T-helper 1 cell (primary cell): ENCODE measurements around the gene RBM33.
"Not testable (repeated sequence)": the region's sequence is repeated elsewhere in the genome, so short reads cannot be mapped to it uniquely, and the experiment has no call there.

Experiments
- DNase-seq, 5 donors: peaks; one replicate each; pipeline ENCODE4 v3.0.0-alpha.2; 2012 to 2020

Gene RBM33

DNA sequence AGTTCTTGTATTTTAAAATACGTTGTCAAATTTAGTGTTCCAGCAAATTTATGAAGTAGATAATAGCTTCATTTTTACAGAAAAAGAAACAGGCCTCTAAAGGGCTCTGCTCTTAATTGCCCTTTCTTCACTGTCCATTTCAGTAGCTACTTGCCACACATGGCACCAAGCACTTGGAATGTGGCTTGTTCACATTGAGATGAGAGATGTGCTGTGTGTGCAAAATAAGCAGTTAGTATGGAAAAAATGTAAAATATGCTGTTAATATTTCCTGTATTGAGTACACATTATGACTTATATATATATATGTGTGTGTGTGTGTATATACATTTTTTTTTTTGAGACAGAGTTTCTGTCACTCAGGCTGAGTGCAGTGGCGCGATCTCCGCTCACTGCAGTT lies 19.5 kb downstream of the RBM33 start:
- no peak for DNase-seq

DNA sequence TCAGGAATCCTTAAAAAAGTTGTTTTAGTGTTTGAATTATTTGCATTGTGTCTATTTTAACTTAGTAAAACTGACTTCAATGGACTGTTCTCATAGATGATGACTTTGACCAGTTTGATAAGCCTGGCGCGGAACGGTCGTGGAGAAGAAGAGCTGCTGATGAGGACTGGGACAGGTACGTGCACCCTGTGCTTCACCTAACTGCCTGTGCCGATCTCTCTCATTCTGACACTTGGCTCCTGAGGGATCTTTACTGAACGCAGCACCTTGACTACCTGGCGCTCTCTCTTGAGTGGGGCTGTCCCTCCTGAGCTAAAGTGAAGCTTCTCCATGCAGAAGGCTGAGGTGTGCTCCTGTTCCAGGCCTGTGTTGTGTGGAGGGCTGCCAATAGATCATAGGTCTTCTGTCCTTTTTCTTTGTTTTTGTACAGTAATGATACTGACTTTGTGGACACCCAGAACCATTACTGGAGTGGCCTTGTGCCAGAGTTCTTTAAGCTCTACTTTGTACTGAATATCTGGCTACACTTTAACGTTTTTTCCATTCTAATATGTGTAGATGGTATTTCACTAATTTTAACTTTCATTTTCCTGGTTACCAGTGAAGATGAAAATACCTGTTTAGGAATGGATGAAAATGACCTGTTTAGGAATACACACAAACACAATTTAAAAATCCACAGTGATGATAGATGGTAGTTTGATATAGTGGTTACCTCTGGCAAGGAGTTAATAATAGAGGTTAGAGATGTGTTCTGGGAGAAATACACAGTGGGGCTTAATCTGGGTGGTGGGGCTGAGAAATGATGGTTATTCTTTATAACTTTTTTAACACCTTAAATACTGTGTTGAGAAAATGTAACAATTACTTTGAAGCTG lies 20.9 kb downstream of the RBM33 start:
- DNase-seq = no peak

DNA sequence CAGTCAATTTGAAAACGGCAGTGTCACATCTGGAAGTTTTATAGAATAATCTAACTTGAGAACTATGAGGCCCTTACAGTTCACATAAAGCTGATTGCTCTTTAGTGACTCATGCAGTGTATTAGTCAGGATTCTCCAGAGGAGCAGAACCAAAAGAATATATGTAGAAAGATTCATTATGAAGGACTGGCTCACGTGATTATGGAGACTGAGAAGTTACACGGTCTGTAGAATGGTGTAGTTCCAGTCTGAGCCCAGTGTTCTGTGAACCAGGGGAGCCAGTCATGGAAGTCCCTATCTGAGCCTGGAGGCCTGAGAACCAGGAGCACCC lies 21.5 kb downstream of the RBM33 start:
- no peak for DNase-seq

DNA sequence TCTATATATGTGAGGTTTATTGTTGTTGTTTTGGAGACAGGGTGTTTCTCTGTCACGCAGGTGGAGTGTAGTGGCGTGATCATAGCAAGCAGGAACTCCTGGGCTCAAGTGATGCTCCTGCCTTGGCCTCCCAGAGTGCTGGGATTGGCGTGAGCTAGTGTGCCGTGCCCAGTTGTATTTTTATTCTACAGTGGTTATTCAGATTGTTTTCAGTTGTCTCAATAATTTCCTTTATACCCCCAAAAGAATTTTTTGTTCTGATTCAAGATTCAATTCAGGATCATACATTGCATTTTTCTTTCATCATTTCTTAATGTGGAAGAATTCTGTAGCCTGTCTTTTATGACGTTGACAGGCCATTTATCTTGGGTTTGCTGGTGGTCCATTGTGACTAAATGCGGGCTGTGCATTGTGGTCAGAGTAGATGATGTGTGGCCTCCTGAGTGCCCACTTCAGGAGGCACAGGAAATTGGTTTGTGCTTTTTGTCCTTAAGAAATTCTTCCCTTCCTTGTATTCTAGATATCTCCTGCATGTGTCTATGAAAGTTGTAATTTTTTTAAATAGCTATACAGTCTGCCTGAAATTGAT lies 22.9 kb downstream of the RBM33 start:
- DNase-seq = no peak

DNA sequence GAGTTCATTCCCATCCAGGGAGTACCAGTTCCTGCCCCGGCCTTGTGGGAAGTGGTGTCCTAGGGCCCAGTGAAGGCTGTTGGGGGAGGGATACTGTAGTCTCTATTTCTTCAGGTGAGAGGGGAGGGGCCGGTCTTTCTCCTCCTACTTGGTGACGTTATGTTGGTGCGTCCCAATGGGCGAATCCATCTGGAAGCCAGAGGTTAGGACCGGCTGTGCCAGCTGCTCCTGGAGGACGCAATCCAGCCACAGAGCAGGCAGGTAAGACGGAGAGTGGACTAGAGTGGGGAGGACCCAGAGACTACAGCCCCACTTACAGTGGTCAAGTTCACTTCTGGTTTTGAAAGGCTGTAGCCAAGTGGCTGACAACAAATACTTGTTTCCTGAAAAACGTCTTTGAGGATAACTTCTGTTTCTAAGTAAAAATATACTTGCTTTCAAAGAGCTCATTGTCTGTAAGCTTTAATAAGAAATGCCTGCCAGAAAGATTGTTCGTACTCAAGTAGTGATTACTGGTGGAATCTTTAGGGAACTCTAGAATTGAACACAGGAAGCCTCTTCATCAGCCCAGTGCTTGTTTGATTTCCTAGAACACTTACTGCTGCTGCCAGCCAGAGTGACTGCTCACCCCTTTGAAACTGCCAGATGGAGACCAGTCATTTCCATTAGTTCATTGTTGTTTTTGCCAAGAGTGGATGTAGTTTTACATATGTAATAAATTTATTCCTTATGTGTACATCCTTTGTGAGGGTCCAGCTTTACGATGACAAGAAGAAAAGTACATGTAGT lies 25.4 kb downstream of the RBM33 start:
- DNase-seq = no peak

DNA sequence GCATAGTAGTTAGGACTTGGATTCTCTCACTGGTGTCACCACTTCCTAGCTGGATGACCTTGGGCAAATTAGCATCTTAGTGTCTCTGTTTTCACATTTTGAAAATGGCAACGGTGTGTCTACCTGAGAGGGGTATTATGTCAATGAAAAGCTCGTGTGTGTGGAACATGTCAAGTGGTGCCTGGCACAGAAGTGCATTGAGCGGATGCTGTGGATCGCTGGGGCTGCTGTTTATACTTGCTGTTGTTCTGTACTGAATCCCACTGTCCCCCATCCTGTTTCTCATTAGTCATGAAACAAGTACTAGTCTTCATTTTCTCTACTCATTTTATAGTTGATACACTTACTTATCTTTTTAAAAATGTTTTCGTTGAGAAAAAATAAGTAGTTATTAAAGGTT lies 26.1 kb downstream of the RBM33 start:
- no peak for DNase-seq

DNA sequence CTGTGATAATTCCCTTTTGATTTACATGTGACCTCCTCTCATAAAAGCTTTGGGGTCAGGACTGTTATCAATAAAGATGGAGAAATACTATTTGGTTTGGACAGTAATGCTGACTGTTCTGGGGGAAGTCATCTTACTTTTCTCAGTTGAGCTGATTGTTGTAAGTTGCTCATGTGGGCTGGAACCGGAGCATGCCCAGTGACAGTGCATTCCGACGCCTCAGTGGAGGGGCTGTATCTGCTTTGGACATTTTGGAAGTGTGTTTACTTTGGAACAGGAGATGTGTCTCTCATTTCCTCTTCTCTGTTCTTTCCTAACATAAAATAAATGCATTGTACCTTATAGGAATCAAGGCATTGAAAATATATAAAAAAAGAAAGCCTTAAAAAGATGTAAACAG lies 30.1 kb downstream of the RBM33 start:
- no peak for DNase-seq

DNA sequence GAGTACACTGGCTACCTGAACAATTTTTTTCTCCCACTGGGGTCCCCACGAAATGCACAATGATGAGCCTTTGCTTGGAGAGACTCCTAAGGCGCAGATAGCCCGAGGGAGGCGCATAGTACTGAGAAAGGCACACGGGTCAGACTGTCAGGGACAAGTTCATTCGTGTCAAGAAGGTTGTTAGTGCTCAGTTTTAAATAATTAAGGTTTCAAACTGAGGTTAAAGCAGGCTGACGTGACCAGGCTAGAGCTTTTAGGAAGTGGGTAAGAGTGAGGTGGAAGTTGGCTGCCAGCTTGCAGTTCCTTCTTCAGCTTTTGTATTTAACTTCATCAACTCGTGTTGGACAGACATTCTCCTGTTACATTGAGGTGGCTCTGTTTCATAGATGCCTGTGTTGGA lies 31.6 kb downstream of the RBM33 start:
- no peak for DNase-seq

DNA sequence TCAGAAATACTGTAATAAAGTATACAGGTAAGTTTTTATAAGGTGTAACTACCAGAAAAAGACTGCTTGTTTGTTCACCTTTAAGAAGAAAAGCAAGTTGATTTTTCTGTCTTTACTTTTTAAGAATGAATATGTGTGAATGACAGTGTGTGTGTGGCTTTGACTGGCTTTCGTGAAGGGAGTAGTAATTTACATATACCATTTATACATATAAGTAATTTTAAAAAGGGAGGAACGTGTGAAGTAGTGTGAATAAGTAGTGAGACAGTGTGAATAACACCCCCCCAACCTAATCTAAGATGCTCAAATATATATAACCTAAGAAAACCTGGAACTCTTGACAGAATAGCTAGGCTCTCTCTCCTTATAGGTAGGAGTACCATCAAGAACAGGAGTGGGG lies 33.2 kb downstream of the RBM33 start:
- DNase-seq = no peak

DNA sequence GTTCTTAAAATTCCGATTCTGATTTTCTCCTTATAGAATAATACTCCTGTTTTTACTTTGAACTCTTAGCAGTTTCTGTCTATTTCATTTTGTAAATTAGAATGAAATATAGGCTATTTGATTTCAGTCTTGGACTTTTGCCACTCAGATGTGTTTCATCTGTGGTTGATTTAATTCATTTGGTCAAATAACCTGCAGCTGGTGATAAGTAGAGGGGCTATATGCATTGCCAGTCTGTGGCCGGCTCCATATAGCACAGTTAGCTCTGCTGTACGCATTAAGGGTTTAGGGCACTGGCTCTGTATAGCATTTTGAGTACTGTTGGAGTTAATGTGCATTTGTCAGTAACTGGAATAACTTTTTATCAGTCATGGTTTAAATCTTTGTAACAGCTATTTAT lies 35.7 kb downstream of the RBM33 start:
- DNase-seq = no peak

DNA sequence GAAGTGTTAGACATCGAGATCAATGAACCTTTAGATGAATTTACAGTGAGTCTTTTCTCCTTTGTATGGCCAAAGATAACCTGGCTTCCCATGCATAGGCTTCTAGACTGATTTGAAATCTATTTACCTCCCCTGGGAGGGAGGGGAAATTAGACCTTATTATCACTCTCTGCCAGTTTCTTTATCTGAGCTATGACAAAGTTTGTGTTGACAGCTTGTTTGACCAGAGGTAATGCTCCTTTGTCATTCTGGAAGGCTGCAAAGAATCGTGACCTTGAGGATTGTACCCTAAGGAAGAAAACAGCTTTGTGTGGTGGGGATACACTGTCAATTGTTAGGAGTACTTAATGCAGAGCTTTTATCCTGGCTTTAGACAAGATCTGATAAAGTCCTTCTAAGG lies 36.4 kb downstream of the RBM33 start:
- DNase-seq = no peak

DNA sequence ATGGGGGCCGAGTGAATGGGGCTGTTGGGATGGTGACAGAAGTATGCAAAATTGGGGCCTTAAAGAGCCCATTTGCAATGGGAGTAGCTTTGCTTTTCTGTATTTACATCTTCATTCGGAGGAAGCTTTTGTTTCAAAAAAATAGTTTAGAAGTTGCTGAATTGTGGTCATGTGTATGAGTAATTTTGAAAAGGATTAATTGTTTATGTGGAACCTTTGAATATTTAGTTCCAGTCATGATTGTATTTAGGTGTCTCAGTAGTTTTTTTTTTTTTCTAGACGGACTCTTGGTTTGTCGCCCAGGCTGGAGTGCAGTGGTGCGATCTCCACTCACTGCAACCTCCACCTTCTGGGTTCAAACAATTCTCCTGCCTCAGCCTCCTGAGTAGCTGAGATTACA lies 37.2 kb downstream of the RBM33 start:
- no peak for DNase-seq

DNA sequence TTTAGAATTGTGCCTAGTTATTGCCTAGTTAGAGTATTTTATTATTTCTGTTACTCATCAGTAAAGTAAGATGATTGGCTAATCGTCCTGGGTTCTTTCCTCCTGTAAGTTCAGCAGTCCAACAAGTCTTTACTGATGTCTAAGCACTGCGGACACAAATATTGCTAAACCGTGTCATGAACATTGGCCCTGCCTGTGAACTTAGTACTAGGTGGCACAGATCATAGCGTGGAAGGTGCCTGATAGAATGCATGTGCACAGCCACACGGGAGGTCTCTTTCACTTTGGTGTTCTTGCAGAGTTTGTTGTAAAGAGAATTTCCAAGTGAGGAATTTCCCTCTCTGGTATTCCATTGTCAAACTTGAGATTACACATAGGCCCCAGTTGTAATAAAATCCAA lies 38.0 kb downstream of the RBM33 start:
- DNase-seq = no peak

DNA sequence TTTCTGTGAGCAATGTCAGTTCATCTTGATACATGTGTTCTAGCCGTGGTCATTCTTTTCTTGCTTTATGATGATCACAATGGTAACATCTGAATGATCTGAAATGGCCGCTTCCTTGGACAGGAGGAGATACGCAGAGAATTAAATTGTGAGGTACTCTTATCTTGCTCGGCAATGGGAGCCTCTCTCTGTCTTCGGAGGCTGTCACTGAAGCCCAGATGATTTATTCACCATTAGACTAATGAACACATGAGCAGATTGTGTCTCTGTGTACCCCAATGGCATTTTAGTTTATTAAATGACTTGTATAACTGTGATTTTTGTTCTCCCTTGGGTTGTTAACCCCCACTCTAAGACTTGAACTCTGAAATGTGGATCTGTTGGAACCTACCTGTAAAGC lies 38.6 kb downstream of the RBM33 start:
- DNase-seq = no peak

DNA sequence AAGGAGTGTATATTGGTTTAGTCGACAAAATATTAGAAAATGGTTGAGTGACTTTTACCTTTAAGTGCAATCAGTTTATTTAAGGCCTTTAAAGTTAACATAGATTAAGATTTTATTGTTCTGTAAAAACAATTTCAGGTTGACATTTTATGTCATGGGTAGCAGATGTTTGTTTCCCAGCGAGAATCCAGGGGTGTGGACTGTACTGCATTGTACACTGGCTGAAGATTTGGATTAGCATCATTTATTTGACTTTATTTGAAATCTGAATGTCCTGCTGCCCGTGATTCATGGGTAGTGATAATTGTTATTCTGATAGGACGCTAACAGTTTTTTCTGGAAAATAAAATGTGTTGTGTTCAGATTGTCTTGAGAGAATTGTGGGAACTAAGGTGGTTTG lies 39.3 kb downstream of the RBM33 start:
- DNase-seq = no peak

DNA sequence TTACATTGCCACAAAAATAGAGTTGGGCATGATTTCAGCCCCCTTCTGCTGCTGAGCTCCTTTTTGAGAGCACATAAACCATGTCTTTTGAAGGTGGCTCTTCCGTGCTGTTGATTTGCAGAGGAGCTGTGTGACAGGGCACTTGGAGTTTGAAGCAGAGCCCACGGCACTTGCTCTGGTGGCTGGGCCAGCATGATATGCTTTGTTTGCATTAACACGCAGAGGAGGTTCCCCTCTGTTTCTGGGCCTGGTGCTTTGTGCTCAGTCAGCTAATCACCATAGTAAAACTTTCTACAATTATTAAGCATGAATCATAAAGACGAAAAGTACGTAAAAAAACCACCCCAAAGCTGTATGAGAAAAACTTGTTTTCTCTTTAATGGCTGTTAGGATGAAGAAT lies 40.1 kb downstream of the RBM33 start:
- no peak for DNase-seq

DNA sequence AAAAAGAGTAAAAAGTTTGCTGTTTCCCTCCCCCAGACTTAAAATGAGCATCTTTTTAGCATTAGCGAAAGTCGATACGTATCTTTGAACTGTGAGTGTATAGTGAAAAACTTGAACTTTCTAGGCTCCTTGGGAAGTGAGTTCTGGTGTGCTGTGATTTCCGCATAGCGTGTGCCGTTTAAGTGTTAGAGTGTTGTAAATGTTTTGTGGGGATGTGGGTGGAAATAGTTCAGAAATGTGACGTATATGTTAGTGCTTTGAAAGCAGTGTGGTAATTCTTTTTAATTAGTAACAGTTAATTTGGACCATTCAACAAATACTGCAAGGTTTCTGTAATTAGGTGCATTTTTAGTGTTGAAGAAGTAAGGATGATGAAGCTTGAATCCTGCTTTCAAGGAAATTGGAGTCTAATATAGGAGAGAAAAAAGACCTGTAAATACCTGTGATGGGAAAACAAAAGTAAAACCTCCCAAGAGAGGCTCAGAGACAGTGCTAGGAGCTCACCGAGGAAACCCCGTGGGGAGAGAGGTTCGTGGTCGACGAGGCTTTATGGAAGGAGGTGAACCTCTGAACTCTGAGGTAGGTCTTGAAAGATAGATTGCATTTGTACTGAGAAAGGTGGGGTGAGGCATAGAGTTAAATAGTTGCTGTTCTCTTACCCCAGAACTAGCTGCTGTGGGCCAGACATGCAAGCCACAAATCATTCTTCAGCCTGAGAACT lies 40.8 kb downstream of the RBM33 start:
- peak in 3 of 5 donors; percentile 5 to 11 (median 7) for DNase-seq

DNA sequence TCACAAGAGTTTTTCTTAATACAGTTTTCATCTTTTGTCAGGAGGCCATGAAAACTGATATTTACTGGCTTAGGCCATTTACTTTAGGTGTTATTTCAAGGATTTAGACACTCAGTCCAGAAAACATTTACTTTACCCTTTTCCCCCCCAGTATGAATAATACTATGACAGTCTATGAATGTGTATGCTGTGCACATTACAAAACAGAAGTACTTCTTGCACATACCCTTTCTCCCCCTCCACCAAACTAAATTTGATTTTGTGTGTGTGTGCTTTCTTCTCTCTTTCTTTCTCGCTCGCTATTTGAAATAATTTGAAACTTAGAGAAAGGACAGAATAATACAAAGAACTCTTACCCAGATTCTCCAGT lies 41.3 kb downstream of the RBM33 start:
- no peak for DNase-seq

DNA sequence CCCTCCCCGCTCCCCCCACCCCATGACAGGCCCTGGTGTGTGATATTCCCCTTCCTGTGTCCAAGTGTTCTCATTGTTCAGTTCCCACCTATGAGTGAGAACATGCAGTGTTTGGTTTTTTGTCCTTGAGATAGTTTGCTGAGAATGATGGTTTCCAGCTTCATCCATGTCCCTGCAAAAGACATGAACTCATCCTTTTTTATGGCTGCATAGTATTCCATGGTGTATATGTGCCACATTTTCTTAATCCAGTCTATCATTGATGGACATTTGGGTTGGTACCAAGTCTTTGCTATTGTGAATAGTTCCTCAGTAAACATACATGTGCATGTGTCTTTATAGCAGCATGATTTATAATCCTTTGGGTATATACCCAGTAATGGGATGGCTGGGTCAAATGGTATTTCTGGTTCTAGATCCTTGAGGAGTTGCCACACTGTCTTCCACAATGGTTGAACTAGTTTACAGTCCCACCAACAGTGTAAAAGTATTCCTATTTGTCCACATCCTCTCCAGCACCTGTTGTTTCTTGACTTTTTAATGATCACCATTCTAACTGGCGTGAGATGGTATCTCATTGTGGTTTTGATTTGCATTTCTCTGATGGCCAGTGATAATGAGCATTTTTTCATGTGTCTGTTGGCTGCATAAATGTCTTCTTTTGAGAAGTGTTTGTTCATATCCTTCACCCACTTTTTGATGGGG lies 42.3 kb downstream of the RBM33 start:
- not testable (repeated sequence) for DNase-seq

DNA sequence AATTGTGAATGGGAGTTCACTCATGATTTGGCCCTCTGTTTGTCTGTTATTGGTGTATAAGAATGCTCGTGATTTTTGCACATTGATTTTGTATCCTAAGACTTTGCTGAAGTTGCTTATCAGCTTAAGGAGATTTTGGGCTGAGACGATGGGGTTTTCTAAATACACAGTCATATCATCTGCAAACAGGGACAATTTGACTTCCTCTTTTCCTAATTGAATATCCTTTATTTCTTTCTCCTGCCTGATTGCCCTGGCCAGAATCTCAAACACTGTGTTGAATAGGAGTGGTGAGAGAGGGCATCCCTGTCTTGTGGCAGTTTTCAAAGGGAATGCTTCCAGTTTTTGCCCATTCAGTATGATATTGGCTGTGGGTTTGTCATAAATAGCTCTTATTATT lies 43.8 kb downstream of the RBM33 start:
- not testable (repeated sequence) for DNase-seq

DNA sequence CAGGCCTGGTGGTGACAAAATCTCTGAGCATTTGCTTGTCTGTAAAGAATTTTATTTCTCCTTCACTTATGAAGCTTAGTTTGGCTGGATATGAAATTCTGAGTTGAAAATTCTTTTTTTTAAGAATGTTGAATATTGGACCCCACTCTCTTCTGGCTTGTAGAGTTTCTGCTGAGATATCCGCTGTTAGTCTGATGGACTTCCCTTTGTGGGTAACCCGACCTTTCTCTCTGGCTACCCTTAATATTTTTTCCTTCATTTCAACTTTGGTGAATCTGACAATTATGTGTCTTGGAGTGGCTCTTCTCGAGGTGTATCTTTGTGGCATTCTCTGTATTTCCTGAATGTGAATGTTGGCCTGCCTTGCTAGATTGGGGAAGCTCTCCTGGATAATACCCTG lies 46.2 kb downstream of the RBM33 start:
- DNase-seq = not testable (repeated sequence)

DNA sequence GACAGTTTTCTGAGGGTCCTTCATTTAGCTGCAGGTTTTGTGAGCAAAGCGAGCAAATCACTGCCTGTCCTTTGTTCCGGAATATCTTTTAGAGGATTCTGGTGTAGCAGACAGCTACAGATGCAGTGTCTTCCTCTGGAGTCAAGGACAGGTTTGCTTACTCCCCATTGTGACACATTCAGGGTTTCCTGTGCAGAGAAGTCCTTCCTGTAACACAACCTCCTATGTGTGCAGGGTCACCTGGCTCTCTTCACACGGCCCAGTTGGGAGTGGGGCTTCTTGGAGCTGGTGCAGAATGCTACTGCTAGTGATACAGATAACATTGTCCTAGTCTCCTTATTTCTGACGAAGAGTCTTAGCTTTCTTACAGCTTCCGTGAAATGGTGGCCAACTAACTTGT lies 47.9 kb downstream of the RBM33 start:
- DNase-seq = peak in 1 of 5 donors; percentile 20

DNA sequence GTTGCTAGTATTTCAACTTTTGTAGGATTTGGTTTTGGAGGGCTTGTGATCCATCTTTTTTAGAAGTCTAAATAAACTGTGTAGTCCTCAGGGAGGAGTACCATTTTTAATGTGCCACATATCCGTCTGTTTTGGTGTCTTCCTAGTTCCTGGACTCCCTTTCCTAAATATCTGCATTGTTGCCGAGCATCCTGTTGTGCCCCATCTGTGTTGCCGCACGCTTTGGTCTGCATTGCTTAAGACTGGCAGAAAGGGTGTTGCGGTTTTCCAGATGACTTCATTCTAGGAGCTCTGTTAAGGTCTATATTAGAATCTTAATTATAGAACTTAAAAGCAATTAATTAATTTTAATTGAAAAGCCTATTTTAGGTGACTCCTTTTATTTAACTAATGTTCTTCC lies 49.4 kb downstream of the RBM33 start:
- no peak for DNase-seq
